Thoracic aorta (tissue), 2 donors: Measurements from ENCODE around the gene NUMA1. TPM values are rescaled to one million over a fixed set of nuclear protein-coding genes. Genes with fewer than 3 reads are reported as not detected.
A peak's percentile ranks its signal among the peaks of the same experiment; 100 is the strongest.

Experiments
- ATAC-seq: fragments of 150-250 bp; one replicate; pipeline ENCODE4 v1.8.0; 2017; ENCODE audit warnings: low read depth; ENCODE audit not compliant: insufficient number of reproducible peaks, low FRiP score
- DNase-seq: peaks from one replicate; pipeline ENCODE4 v3.0.0-alpha.2; 2020; ENCODE audit warnings: low spot score
- H3K27ac ChIP-seq, 2 donors: fragments of 200-600 bp; sonication (generic); 1 replicate in 1 of 2; 2 replicates in 1 of 2; pipeline ENCODE4 v1.5.1; 2016; ENCODE audit warnings: mild to moderate bottlenecking in 2 of 2, moderate library complexity in 2 of 2
- H3K27me3 ChIP-seq: fragments of 200-600 bp; sonication (generic); replicated peaks from 2 replicates; pipeline ENCODE4 v1.6.0; 2016; ENCODE audit warnings: mild to moderate bottlenecking; ENCODE audit not compliant: insufficient read depth
- H3K36me3 ChIP-seq: fragments of 200-600 bp; sonication (generic); one replicate; pipeline ENCODE4 v1.5.1; 2016
- H3K4me1 ChIP-seq, 2 donors: fragments of 200-600 bp; sonication (generic); 1 replicate in 1 of 2; 2 replicates in 1 of 2; pipeline versions ENCODE4 v1.5.1 to v1.6.0; 2016; ENCODE audit warnings: low read depth in 2 of 2, mild to moderate bottlenecking in 1 of 2; ENCODE audit not compliant: control insufficient read depth in 1 of 2
- H3K4me3 ChIP-seq: fragments of 200-600 bp; sonication (generic); 2 replicates; pipeline ENCODE4 v1.5.1; 2016; ENCODE audit warnings: mild to moderate bottlenecking
- H3K9me3 ChIP-seq: fragments of 200-600 bp; sonication (generic); 2 replicates; pipeline ENCODE4 v1.5.1; 2016
- total RNA-seq, 2 donors: library from RNA; depleted of rRNA; stranded (reverse); fragments of >200 nt; gene quantifications; one replicate each; pipeline versions ENCODE4 v1.1.0 to v1.2.3, GENCODE V29; 2016
- TF ChIP-seq, protein P1 (sequence below): fragments of 200-600 bp; sonication (generic); IDR thresholded peaks from one replicate; pipeline ENCODE4 v1.5.1; 2019; ENCODE audit warnings: antibody characterized with exemption

The NUMA1 gene, protein sequence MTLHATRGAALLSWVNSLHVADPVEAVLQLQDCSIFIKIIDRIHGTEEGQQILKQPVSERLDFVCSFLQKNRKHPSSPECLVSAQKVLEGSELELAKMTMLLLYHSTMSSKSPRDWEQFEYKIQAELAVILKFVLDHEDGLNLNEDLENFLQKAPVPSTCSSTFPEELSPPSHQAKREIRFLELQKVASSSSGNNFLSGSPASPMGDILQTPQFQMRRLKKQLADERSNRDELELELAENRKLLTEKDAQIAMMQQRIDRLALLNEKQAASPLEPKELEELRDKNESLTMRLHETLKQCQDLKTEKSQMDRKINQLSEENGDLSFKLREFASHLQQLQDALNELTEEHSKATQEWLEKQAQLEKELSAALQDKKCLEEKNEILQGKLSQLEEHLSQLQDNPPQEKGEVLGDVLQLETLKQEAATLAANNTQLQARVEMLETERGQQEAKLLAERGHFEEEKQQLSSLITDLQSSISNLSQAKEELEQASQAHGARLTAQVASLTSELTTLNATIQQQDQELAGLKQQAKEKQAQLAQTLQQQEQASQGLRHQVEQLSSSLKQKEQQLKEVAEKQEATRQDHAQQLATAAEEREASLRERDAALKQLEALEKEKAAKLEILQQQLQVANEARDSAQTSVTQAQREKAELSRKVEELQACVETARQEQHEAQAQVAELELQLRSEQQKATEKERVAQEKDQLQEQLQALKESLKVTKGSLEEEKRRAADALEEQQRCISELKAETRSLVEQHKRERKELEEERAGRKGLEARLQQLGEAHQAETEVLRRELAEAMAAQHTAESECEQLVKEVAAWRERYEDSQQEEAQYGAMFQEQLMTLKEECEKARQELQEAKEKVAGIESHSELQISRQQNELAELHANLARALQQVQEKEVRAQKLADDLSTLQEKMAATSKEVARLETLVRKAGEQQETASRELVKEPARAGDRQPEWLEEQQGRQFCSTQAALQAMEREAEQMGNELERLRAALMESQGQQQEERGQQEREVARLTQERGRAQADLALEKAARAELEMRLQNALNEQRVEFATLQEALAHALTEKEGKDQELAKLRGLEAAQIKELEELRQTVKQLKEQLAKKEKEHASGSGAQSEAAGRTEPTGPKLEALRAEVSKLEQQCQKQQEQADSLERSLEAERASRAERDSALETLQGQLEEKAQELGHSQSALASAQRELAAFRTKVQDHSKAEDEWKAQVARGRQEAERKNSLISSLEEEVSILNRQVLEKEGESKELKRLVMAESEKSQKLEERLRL (N-terminal part only)
- total RNA-seq = 100 to 1,000 TPM; 282 to 286 TPM

DNA sequence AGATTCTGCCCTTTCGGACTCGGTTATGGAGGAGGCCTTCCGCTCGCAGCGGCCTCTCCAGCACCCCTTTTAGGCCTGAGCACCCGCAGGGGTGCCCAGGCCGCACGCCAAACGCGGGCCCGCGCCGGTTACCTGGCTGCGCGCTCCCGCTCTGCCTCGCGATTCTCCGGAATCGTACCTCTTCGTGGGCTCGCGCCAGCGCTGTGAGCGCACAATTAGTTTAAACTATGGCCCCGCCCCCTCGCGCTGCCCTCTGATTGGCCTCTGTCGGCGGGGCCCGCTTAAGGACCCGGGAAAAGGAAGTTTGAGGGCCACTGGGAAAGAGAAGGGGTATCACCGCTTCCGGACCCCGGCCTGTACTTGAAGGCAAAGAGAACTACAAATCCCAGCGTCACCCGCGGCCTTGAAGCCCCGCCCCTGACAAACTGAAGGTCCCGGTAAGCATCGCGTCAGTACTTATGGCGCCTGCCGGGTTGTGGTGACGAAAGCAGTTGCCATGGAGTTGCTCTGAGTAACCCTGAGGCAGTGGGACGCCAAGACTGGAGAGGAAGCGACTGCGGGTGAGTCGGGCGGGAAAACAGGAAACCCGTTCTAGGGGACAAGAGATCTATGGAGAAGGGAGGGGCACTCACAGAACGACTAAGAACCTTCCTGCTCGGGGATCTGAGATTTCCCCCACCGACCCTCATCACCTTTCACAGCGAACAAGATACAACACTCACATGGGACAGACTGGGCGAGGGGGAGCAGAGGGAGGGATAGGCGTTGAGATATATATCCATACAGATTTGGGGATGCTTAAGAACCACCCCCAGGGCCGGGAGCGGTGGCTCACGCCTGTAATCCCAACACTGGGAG, at the start of gene NUMA1, which contains the start of gene LRRC51:
Gene NUMA1 (minus strand): TSS at position 217 of the 858 bp plus-strand sequence. CDS start 44,599 bp downstream, outside the sequence.
Gene LRRC51 (plus strand): TSS at position 525 of the 858 bp plus-strand sequence. CDS start 8,234 bp downstream, outside the sequence.
- H3K4me3 ChIP-seq = peak within 1 kb of the TSS; percentile 84
- H3K27me3 ChIP-seq = no peaks in the 10 kb centered on the region
- peaks cover 17 to 27% of the 10 kb centered on the region in 2 donors for H3K4me1 ChIP-seq
- H3K27ac ChIP-seq = peak within 1 kb of the TSS; percentile 87 to 92
- TF ChIP-seq, protein P1, sequence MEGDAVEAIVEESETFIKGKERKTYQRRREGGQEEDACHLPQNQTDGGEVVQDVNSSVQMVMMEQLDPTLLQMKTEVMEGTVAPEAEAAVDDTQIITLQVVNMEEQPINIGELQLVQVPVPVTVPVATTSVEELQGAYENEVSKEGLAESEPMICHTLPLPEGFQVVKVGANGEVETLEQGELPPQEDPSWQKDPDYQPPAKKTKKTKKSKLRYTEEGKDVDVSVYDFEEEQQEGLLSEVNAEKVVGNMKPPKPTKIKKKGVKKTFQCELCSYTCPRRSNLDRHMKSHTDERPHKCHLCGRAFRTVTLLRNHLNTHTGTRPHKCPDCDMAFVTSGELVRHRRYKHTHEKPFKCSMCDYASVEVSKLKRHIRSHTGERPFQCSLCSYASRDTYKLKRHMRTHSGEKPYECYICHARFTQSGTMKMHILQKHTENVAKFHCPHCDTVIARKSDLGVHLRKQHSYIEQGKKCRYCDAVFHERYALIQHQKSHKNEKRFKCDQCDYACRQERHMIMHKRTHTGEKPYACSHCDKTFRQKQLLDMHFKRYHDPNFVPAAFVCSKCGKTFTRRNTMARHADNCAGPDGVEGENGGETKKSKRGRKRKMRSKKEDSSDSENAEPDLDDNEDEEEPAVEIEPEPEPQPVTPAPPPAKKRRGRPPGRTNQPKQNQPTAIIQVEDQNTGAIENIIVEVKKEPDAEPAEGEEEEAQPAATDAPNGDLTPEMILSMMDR = no peak
- H3K36me3 ChIP-seq = no peaks in the 10 kb centered on the region
- H3K9me3 ChIP-seq = no peaks in the 10 kb centered on the region
- peak; percentile 100 for DNase-seq
- peak; percentile 99 for ATAC-seq

DNA sequence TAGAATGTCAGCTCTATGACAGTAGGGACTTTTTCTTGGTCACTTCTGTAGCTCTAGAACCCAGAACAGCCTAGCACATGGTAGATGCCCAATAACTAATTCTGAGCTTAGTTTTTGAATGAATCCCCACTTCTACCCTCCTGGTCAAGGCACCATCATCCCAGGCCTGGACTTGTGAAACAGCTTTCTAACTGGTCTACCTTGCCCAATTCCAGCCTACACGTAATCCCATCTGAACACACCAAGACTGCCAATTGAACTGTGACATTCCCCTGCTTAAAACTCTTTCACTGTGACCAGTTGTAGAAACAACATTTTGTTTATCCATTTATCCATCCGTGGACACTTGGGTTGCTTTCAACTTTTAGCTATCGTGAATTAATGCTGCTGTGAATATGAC, 49.0 kb upstream of the NUMA1 start:
- H3K4me1 ChIP-seq = no peaks in the 10 kb centered on the region
- no peak for DNase-seq
- TF ChIP-seq, protein P1 = no peak
- ATAC-seq = no peak
- no peaks in the 10 kb centered on the region for H3K9me3 ChIP-seq
- no peaks in the 10 kb centered on the region for H3K36me3 ChIP-seq
- H3K27ac ChIP-seq = no peak overlapping the region
- no peak overlapping the region for H3K4me3 ChIP-seq
- no peaks in the 10 kb centered on the region for H3K27me3 ChIP-seq

DNA sequence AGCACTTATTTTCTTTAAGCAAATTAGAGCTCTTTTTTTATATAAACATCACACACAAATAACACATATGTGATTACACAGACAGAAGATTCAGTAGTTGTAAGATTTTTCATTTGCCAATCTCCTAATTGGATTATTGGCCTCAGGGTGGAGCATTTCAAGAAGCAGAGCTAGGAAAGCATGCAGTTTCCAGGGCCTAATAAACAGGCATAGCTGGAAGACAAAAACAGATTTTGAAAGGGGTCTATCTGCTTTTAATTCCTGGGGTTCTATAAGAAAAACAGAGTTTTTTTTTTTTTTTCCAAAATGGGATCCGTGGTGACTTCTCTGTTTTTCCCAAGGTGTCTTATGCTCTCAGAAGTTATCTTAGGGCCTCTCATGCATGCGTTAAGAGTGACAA, 47.6 kb upstream of the NUMA1 start:
- Histone ChIP-seq H3K4me3 (no peak overlapping the region), H3K9me3 (no peaks in the 10 kb centered on the region), H3K36me3 (no peaks in the 10 kb centered on the region), H3K27ac (no peak overlapping the region), H3K27me3 (no peaks in the 10 kb centered on the region), H3K4me1 (no peaks in the 10 kb centered on the region)
- DNase-seq (no peak), ATAC-seq (no peak)
- TF ChIP-seq, protein P1 = no peak

DNA sequence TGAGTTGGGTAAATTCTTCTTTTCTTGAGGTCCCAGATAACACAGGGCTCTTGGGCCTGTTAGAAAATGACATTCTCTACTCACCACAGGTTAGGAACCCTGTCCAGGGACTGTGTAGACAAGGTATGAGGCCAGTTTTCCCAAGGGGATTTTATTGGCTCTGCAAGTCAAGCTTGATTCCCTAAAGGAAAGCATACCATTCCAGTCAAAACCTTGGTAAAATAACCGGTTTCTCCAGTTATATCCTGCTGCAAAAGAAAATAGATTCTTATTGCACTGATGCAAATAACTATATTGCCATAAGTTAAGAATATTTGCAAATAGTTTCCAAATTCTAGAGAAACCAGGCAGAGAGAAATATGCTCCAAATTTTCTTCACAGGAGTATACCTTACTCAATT, 45.6 kb upstream of the NUMA1 start:
- DNase-seq (no peak), ATAC-seq (no peak)
- TF ChIP-seq, protein P1 = no peak
- Histone ChIP-seq H3K27me3 (no peaks in the 10 kb centered on the region), H3K27ac (no peak overlapping the region), H3K4me1 (no peaks in the 10 kb centered on the region), H3K36me3 (no peaks in the 10 kb centered on the region), H3K4me3 (no peak overlapping the region), H3K9me3 (no peaks in the 10 kb centered on the region)
